HepG2 (cell line): ENCODE results near the gene SLC5A6. TPM values are rescaled to one million over a fixed set of nuclear protein-coding genes. Genes with fewer than 3 reads are reported as not detected.

Experiments used
- AHDC1 ChIP-seq: sonication (generic); formaldehyde crosslinking; IDR thresholded peaks from 2 replicates; pipeline ENCODE4 v1.5.1; 2020; ENCODE audit warnings: mild to moderate bottlenecking, missing genetic modification reagents, borderline replicate concordance
- ATF5 ChIP-seq: sonication (generic); formaldehyde crosslinking; IDR thresholded peaks from 2 replicates; pipeline ENCODE4 v1.4.0; 2020; ENCODE audit warnings: mild to moderate bottlenecking, low read depth, missing genetic modification reagents
- ATF7 ChIP-seq, 2 experiments: fragments of 450-650 bp in 1 of 2; sonication (generic) in 1 of 2; formaldehyde crosslinking in 1 of 2; IDR thresholded peaks; 2 replicates each; pipeline versions ENCODE4 v1.4.0 to v1.6.1; 2016 to 2020; ENCODE audit warnings: antibody characterized with exemption in 1 of 2, mild to moderate bottlenecking in 1 of 2, missing genetic modification reagents in 1 of 2
- GLI4 ChIP-seq: sonication (generic); formaldehyde crosslinking; IDR thresholded peaks from 2 replicates; pipeline ENCODE4 v1.5.1; 2020; ENCODE audit warnings: missing genetic modification reagents, mild to moderate bottlenecking, moderate library complexity, borderline replicate concordance
- GLMP ChIP-seq: sonication (generic); formaldehyde crosslinking; IDR thresholded peaks from 2 replicates; pipeline ENCODE4 v1.9.0; 2021; ENCODE audit warnings: missing genetic modification reagents, mild to moderate bottlenecking, borderline replicate concordance
- HOMEZ ChIP-seq: IDR thresholded peaks from 2 replicates; pipeline ENCODE4 v1.6.1; 2016; ENCODE audit warnings: low read depth
- MTA1 ChIP-seq: sonication (generic); formaldehyde crosslinking; IDR thresholded peaks from 2 replicates; pipeline ENCODE4 v1.4.0; 2020; ENCODE audit warnings: missing genetic modification reagents, mild to moderate bottlenecking, borderline replicate concordance
- PAF1 ChIP-seq: IDR thresholded peaks from 2 replicates; pipeline ENCODE4 v1.6.1; 2016; ENCODE audit warnings: missing genetic modification reagents, missing compliant biosample characterization
- RFX5 ChIP-seq: IDR thresholded peaks from 2 replicates; pipeline ENCODE4 v1.6.1; 2011; ENCODE audit warnings: low read depth, low read length, improper control_type of control experiment
- THYN1 ChIP-seq: sonication (generic); formaldehyde crosslinking; IDR thresholded peaks from 2 replicates; pipeline ENCODE4 v1.8.1; 2023; ENCODE audit warnings: low read depth, mild to moderate bottlenecking, moderate library complexity, missing genetic modification reagents, borderline replicate concordance
- TP53 ChIP-seq: sonication (generic); formaldehyde crosslinking; conservative IDR thresholded peaks from 2 replicates; pipeline ENCODE4 v1.4.0; 2020; ENCODE audit warnings: missing genetic modification reagents
- ZFP62 ChIP-seq: sonication (generic); formaldehyde crosslinking; IDR thresholded peaks from 2 replicates; pipeline ENCODE4 v1.4.0; 2020; ENCODE audit warnings: missing genetic modification reagents
- ZNF138 ChIP-seq: sonication (generic); formaldehyde crosslinking; IDR thresholded peaks from 2 replicates; pipeline ENCODE4 v1.5.0; 2020; ENCODE audit warnings: mild to moderate bottlenecking, low read depth, missing genetic modification reagents
- ZNF574 ChIP-seq: sonication (generic); formaldehyde crosslinking; IDR thresholded peaks from 2 replicates; pipeline ENCODE4 v1.4.0; 2020; ENCODE audit warnings: missing genetic modification reagents
- polyA plus RNA-seq, 8 experiments: library from polyadenylated mRNA; depleted of rRNA in 3 of 8; stranded (reverse) in 7 of 8; unstranded in 1 of 8; fragments of >200 nt; fragmentation: Illumina TruSeq in 4 of 8; extraction: Trizol in 4 of 8; gene quantifications; 2 replicates each; pipeline versions ENCODE4 v1.2.1 to v1.2.3, GENCODE V29; 2011 to 2016; ENCODE audit warnings: low read depth in 4 of 8, missing spikeins in 1 of 8, mixed read lengths in 1 of 8; ENCODE audit not compliant: insufficient read depth in 1 of 8
- total RNA-seq, 5 experiments: library from RNA; depleted of rRNA; stranded (reverse); fragments of >200 nt; fragmentation: Illumina TruSeq; extraction: Trizol; gene quantifications; 2 replicates each; pipeline ENCODE4 v1.2.3, GENCODE V29; 2016; ENCODE audit warnings: low read depth in 1 of 5

SLC5A6 gene
- total and polyA plus RNA-seq, 2 of the 13 experiments (the other 11 are each of a cell fraction or from before 2014, with no cell fraction given): 135 to 417 TPM

- no peak; the same call in none of the 2 replicates for TF ChIP-seq TP53 (CRISPR knock-in tag)
- TF ChIP-seq ZNF574 (CRISPR knock-in tag): peak; percentile 84
- no peak for TF ChIP-seq ZFP62 (CRISPR knock-in tag)
- no peak for TF ChIP-seq RFX5
- TF ChIP-seq PAF1 (CRISPR knock-in tag): no peak
- 0 out of 2 replicates have a peak, but pooled peaks have one; percentile 39 for TF ChIP-seq AHDC1
- TF ChIP-seq HOMEZ (CRISPR knock-in tag): 0 out of 2 replicates have a peak, but pooled peaks have one; percentile 14
- no peak; the same call in 1 of the 2 replicates for TF ChIP-seq GLMP (CRISPR knock-in tag)
- TF ChIP-seq MTA1: peak; percentile 69; the same call in 1 of the 2 replicates
- no peak for TF ChIP-seq ATF7 (IDR thresholded peaks at IDR 0.05)
- TF ChIP-seq ATF7 (CRISPR knock-in tag; IDR thresholded peaks at IDR 0.05): no peak
- TF ChIP-seq ZNF138 (CRISPR knock-in tag): peak; percentile 94; the same call in 1 of the 2 replicates
- no peak for TF ChIP-seq THYN1 (CRISPR knock-in tag)
- no peak; the same call in 1 of the 2 replicates for TF ChIP-seq GLI4
- peak; percentile 87 for TF ChIP-seq ATF5 (CRISPR knock-in tag)
Observed at GRCh38 chr2:27211943-27212625, at the start of gene SLC5A6, which contains the start of gene ATRAID (continued).
